Measurements from ENCODE around the gene AKNAD1.

DNA sequence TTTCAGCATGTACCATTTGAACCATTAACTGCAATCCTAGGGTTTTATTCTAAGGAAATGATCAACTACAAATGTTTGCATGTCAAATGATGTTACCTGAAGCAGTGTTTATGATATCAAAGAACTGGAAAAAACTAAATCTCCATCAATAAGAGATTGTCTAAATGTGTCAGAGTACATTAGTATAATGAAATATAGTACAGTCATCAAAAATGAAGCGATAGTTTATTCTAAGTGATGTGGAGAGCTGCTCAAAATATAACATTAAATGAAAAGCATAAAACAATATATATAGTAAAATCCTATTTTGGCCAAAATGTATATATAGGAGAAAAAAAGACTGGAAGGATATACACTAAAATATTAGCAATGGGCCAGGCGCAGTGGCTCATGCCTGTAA lies 24.0 kb downstream of the AKNAD1 start:
- TF ChIP-seq CTCF (conservative IDR thresholded peaks at IDR 0.05; ENCODE audit: low read length) (no peak), EZH2phosphoT487 (IDR thresholded peaks at IDR 0.05; ENCODE audit: borderline replicate concordance) (no peak)
